Neural cell (in vitro differentiated cells): Measurements from ENCODE around the gene FHIT. TPM values are rescaled to one million over a fixed set of nuclear protein-coding genes. Genes with fewer than 3 reads are reported as not detected.

ENCODE experiments used
- H2AFZ ChIP-seq: fragments of 200-600, 300-800 bp; sonication (generic), shearing (Covaris generic); 2 replicates; pipeline ENCODE4 v1.6.0; 2014; ENCODE audit warnings: low read depth, mild to moderate bottlenecking, antibody characterized with exemption, low read length, moderate library complexity
- H3F3A ChIP-seq: fragments of 200-600 bp; shearing (Covaris generic); 2 replicates; pipeline ENCODE4 v1.6.1; 2016; ENCODE audit warnings: mild to moderate bottlenecking, moderate library complexity, mixed read lengths, antibody characterized with exemption, low read length; ENCODE audit not compliant: insufficient read depth, poor library complexity, severe bottlenecking
- H3K27ac ChIP-seq: fragments of 200-600, 300-800 bp; sonication (generic), shearing (Covaris generic); 2 replicates; pipeline ENCODE4 v1.5.1; 2014; ENCODE audit warnings: mild to moderate bottlenecking, low read length, moderate library complexity
- H3K27me3 ChIP-seq: fragments of 300-800, 200-600 bp; sonication (generic), shearing (Covaris generic); 2 replicates; pipeline ENCODE4 v1.6.0; 2014; ENCODE audit warnings: mild to moderate bottlenecking, low read depth, low read length, moderate library complexity; ENCODE audit not compliant: insufficient read depth
- H3K36me3 ChIP-seq: fragments of 300-800, 200-600 bp; sonication (generic), shearing (Covaris generic); 2 replicates; pipeline ENCODE4 v1.5.1; 2014; ENCODE audit warnings: mild to moderate bottlenecking, antibody characterized with exemption, low read length, moderate library complexity; ENCODE audit not compliant: insufficient read depth
- H3K4me2 ChIP-seq: fragments of 300-800, 200-600 bp; sonication (generic), shearing (Covaris generic); 2 replicates; pipeline ENCODE4 v1.6.0; 2014; ENCODE audit warnings: mild to moderate bottlenecking, low read length
- H3K4me3 ChIP-seq: fragments of 300-800, 200-600 bp; sonication (generic), shearing (Covaris generic); 2 replicates; pipeline ENCODE4 v1.5.1; 2014; ENCODE audit warnings: mild to moderate bottlenecking, low read length, moderate library complexity
- H3K79me2 ChIP-seq: fragments of 200-600 bp; shearing (Covaris generic); replicated peaks from 2 replicates; pipeline ENCODE4 v1.6.0; 2014; ENCODE audit warnings: mild to moderate bottlenecking, low read length, moderate library complexity; ENCODE audit not compliant: insufficient read depth
- H3K9ac ChIP-seq: fragments of 300-800, 200-600 bp; sonication (generic), shearing (Covaris generic); 2 replicates; pipeline ENCODE4 v1.6.1; 2016; ENCODE audit warnings: mild to moderate bottlenecking, low read length, mixed read lengths
- H3K9me2 ChIP-seq: fragments of 200-600 bp; shearing (Covaris generic); 2 replicates; pipeline ENCODE4 v1.6.1; 2016; ENCODE audit warnings: mild to moderate bottlenecking, low read length, mixed read lengths; ENCODE audit not compliant: insufficient read depth
- H3K9me3 ChIP-seq: fragments of 200-600, 300-800 bp; sonication (generic), shearing (Covaris generic); 2 replicates; pipeline ENCODE4 v1.6.1; 2016; ENCODE audit warnings: mild to moderate bottlenecking, mixed run types, low read length, moderate library complexity, mixed read lengths
- H4K20me1 ChIP-seq: fragments of 200-600 bp; shearing (Covaris generic); 2 replicates; pipeline ENCODE4 v1.6.1; 2016; ENCODE audit warnings: mild to moderate bottlenecking, mixed run types; ENCODE audit not compliant: insufficient read depth
- CTCF ChIP-seq: fragments of 450-650 bp; IDR thresholded peaks from 2 replicates; pipeline ENCODE4 v1.5.1; 2014; ENCODE audit warnings: antibody characterized with exemption, mild to moderate bottlenecking, moderate library complexity; ENCODE audit not compliant: poor library complexity, severe bottlenecking
- EP300 ChIP-seq: fragments of 450-650 bp; conservative IDR thresholded peaks from 2 replicates; pipeline ENCODE4 v1.6.1; 2014; ENCODE audit warnings: antibody characterized with exemption, mild to moderate bottlenecking, moderate library complexity; ENCODE audit not compliant: poor library complexity, severe bottlenecking
- EZH2 ChIP-seq: fragments of 200-600, 300-800 bp; shearing (Covaris generic), sonication (generic); IDR thresholded peaks from 2 replicates; pipeline ENCODE4 v1.6.1; 2014; ENCODE audit warnings: antibody characterized with exemption, low read length, borderline replicate concordance, mild to moderate bottlenecking; ENCODE audit not compliant: insufficient read depth, poor library complexity, severe bottlenecking
- MXI1 ChIP-seq: fragments of 450-650 bp; conservative IDR thresholded peaks from 2 replicates; pipeline ENCODE4 v1.6.1; 2014; ENCODE audit warnings: antibody characterized with exemption, mild to moderate bottlenecking; ENCODE audit not compliant: poor library complexity, severe bottlenecking
- POLR2AphosphoS5 ChIP-seq: IDR thresholded peaks from 2 replicates; pipeline ENCODE4 v1.6.1; 2012
- RAD21 ChIP-seq: fragments of 450-650 bp; conservative IDR thresholded peaks from 2 replicates; pipeline ENCODE4 v1.6.1; 2014; ENCODE audit warnings: antibody characterized with exemption, mild to moderate bottlenecking, moderate library complexity
- REST ChIP-seq: IDR thresholded peaks from 2 replicates; pipeline ENCODE4 v1.6.1; 2012; ENCODE audit warnings: borderline replicate concordance
- SMC3 ChIP-seq: fragments of 450-650 bp; conservative IDR thresholded peaks from 2 replicates; pipeline ENCODE4 v1.6.1; 2014; ENCODE audit warnings: antibody characterized with exemption, mild to moderate bottlenecking, moderate library complexity; ENCODE audit not compliant: poor library complexity
- TAF1 ChIP-seq: IDR thresholded peaks from 2 replicates; pipeline ENCODE4 v1.6.1; 2012; ENCODE audit warnings: low read depth
- polyA plus RNA-seq: library from polyadenylated mRNA; depleted of rRNA; stranded (reverse); fragments of >200 nt; gene quantifications from 2 replicates; pipeline ENCODE4 v1.2.3, GENCODE V29; 2014

The FHIT gene
- polyA plus RNA-seq, 1 donor from 2014 or later: not detected

- Histone ChIP-seq H4K20me1 (no peaks in the 10 kb centered on the region), H3K4me2 (no peak overlapping the region), H3K36me3 (no peaks in the 10 kb centered on the region), H3F3A (no peaks in the 10 kb centered on the region), H3K4me3 (no peak overlapping the region), H3K27ac (no peak overlapping the region), H3K9me3 (no peaks in the 10 kb centered on the region), H3K9me2 (no peaks in the 10 kb centered on the region), H3K27me3 (no peaks in the 10 kb centered on the region), H3K9ac (no peak overlapping the region), H2AFZ (no peak overlapping the region), H3K79me2 (no peaks in the 10 kb centered on the region)
- TF ChIP-seq RAD21 (no peak), CTCF (no peak), TAF1 (no peak), EZH2 (no peak), EP300 (no peak), POLR2AphosphoS5 (no peak), SMC3 (no peak), REST (no peak), MXI1 (no peak)
Measured at GRCh38 chr3:59710554-59710953, 1540.7 kb downstream of the FHIT start.

GRCh38 chr3:59709702-59710553 lies 1541.3 kb downstream of the FHIT start:
- no peak overlapping the region for H2AFZ ChIP-seq
- H3K9ac ChIP-seq: no peak overlapping the region
- no peak overlapping the region for H3K27ac ChIP-seq
- no peak overlapping the region for H3K4me3 ChIP-seq
- TF ChIP-seq POLR2AphosphoS5 (no peak), RAD21 (no peak), SMC3 (no peak), TAF1 (no peak), REST (no peak), CTCF (no peak), EZH2 (no peak), EP300 (no peak), MXI1 (no peak)
- H3K9me2 ChIP-seq: no peaks in the 10 kb centered on the region
- H3F3A ChIP-seq: no peaks in the 10 kb centered on the region
- H4K20me1 ChIP-seq: no peaks in the 10 kb centered on the region
- no peaks in the 10 kb centered on the region for H3K27me3 ChIP-seq
- no peaks in the 10 kb centered on the region for H3K79me2 ChIP-seq
- no peaks in the 10 kb centered on the region for H3K36me3 ChIP-seq
- H3K4me2 ChIP-seq: no peak overlapping the region
- no peaks in the 10 kb centered on the region for H3K9me3 ChIP-seq
